ENCODE data around the gene HMCN2.

- no peak for TF ChIP-seq POLR2AphosphoS5 (IDR thresholded peaks at IDR 0.05; ENCODE audit: borderline replicate concordance, low read depth, low read length)
- TF ChIP-seq EZH2 (IDR thresholded peaks at IDR 0.05) = no peak
Observed at GRCh38 chr9:130450344-130451003, 184.9 kb downstream of the HMCN2 start.
